ENCODE results near the gene SLC30A2.

The SLC30A2 gene

GRCh38 chr1:26020941-26021646 is 24.8 kb downstream of the SLC30A2 start:
- no peak for DNase-seq

- no peak for DNase-seq
Observed at GRCh38 chr1:26020330-26020768, 25.6 kb downstream of the SLC30A2 start.

GRCh38 chr1:26019641-26020315 is 26.1 kb downstream of the SLC30A2 start:
- no peak for DNase-seq

GRCh38 chr1:26017606-26018005 is 28.3 kb downstream of the SLC30A2 start:
- no peak for DNase-seq

GRCh38 chr1:26016953-26017545 is 28.9 kb downstream of the SLC30A2 start:
- no peak for DNase-seq

- no peak for DNase-seq
Observed at GRCh38 chr1:26016258-26016952, 29.5 kb downstream of the SLC30A2 start.

- no peak for DNase-seq
Observed at GRCh38 chr1:26015358-26015757, 30.6 kb downstream of the SLC30A2 start.

GRCh38 chr1:26014179-26014578 is 31.7 kb downstream of the SLC30A2 start:
- no peak for DNase-seq

- no peak for DNase-seq
Observed at GRCh38 chr1:26012864-26013263, 33.1 kb downstream of the SLC30A2 start.

GRCh38 chr1:26010825-26011224 is 35.1 kb downstream of the SLC30A2 start:
- DNase-seq: no peak

GRCh38 chr1:26009796-26010447 is 36.0 kb downstream of the SLC30A2 start:
- no peak for DNase-seq

GRCh38 chr1:26006710-26007109 is 39.2 kb downstream of the SLC30A2 start:
- no peak for DNase-seq

- no peak for DNase-seq
Observed at GRCh38 chr1:26005434-26006105, 40.3 kb downstream of the SLC30A2 start.

GRCh38 chr1:26003756-26004155 is 42.2 kb downstream of the SLC30A2 start:
- DNase-seq: no peak

- no peak for DNase-seq
Observed at GRCh38 chr1:26003262-26003661, 42.7 kb downstream of the SLC30A2 start.

- no peak for DNase-seq
Observed at GRCh38 chr1:25999041-25999800, 46.7 kb downstream of the SLC30A2 start.

- DNase-seq: peak; percentile 92
Observed at GRCh38 chr1:25997828-25998761, 47.8 kb downstream of the SLC30A2 start, which contains the start of gene PAFAH2. Gene PAFAH2 (minus strand): TSS chr1:25998063. CDS start chr1:25990816, 7,247 bp downstream.

GRCh38 chr1:25996966-25997827 is 48.7 kb downstream of the SLC30A2 start:
- DNase-seq: no peak
